Fibroblast of lung (primary cell): ENCODE measurements around the gene CLIP1.

ENCODE experiments used
- EZH2 ChIP-seq: IDR thresholded peaks from 2 replicates; pipeline ENCODE4 v1.5.1; 2012; ENCODE audit warnings: low read length, control low read depth, mild to moderate bottlenecking; ENCODE audit errors: missing control alignments
- TF ChIP-seq, protein P1 (sequence below), 2 donors: IDR thresholded peaks in 1 of 2; conservative IDR thresholded peaks in 1 of 2; 1 replicate in 1 of 2; 2 replicates in 1 of 2; pipeline ENCODE4 v1.5.1; 2011 to 2012; ENCODE audit warnings: low read length in 2 of 2, control low read depth in 1 of 2, inconsistent platforms in 1 of 2, low read depth in 1 of 2, mild to moderate bottlenecking in 1 of 2

DNA sequence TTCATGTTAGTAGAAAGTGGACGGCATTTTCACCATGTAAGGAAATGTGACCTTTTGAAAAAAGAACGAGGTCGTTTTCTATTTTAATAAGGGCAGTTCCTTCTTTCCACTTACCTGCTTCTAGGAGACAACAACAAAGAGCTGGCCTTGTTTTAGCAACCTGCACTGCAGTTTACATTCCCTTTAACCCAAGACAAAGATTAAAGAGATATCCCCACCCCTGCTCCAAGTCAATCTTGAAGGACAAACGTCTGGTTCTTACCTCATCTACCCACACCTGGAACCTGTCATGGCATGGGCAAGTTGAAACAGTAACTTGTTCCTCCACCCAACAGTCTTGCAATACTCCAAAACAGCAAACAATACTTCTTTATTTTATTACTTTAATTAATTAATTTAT is 45.5 kb upstream of the CLIP1 start:
- TF ChIP-seq, protein P1, sequence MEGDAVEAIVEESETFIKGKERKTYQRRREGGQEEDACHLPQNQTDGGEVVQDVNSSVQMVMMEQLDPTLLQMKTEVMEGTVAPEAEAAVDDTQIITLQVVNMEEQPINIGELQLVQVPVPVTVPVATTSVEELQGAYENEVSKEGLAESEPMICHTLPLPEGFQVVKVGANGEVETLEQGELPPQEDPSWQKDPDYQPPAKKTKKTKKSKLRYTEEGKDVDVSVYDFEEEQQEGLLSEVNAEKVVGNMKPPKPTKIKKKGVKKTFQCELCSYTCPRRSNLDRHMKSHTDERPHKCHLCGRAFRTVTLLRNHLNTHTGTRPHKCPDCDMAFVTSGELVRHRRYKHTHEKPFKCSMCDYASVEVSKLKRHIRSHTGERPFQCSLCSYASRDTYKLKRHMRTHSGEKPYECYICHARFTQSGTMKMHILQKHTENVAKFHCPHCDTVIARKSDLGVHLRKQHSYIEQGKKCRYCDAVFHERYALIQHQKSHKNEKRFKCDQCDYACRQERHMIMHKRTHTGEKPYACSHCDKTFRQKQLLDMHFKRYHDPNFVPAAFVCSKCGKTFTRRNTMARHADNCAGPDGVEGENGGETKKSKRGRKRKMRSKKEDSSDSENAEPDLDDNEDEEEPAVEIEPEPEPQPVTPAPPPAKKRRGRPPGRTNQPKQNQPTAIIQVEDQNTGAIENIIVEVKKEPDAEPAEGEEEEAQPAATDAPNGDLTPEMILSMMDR (conservative IDR thresholded peaks at IDR 0.05 in 1 of 2, IDR thresholded peaks at IDR 0.05 in 1 of 2; ENCODE audit: low read depth in 1 of 2, low read length in 2 of 2): no peak
- TF ChIP-seq EZH2: no peak
